Left renal cortex interstitium (tissue), 4 donors: ENCODE results near the gene UBE2F. TPM values are rescaled to one million over a fixed set of nuclear protein-coding genes. Genes with fewer than 3 reads are reported as not detected.
"Not testable (repeated sequence)": the region's sequence is repeated elsewhere in the genome, so short reads cannot be mapped to it uniquely, and the experiment has no call there.

Source experiments
- DNase-seq, 4 donors: peaks; one replicate each; pipeline ENCODE4 v3.0.0-alpha.2; 2013; ENCODE audit warnings: low read depth in 4 of 4, low spot score in 2 of 4, missing footprints in 1 of 4
- polyA plus RNA-seq, 4 donors: library from polyadenylated mRNA; unstranded; fragments of 120-200 nt; gene quantifications; one replicate each; pipeline ENCODE4 v1.2.1, GENCODE V29; 2013; ENCODE audit not compliant: insufficient read length in 4 of 4

UBE2F gene
- polyA plus RNA-seq, 4 donors: 41.9 to 46.4 (median 43.6) TPM

DNA sequence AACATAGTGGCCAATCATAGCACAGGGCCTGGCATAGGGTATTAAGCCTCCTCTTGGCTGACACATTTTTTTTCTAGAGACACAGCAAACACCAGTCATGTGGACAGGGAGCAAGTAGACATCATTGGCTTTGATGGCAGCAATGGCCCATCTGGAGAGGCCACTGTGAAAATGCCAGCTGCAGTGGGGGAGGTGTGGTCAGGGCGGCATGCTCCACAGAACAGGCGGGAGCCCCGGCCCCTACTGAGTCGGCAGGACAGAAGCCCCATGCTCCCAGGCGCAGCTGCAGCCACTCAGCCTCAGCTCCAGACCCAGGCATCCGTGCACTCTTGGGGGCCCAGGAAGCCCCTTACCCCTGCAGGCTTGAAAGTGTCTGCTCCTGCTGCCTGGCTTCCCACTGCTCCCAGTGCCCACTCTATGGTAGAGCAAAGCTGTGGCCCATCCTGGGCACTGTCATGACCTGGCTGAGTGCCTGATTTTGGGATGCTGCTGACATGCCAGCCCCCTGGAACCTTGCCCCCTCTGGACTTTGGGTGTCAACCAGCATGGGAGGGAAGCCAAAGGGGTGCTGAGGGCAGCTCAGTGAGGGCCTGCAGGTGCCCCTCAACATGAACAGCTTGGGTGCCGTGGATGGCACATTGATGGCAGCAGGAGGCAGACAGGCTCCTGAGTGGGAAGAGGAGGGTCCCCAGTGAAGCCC, 23.3 kb upstream of the UBE2F start:
- no peak for DNase-seq

DNA sequence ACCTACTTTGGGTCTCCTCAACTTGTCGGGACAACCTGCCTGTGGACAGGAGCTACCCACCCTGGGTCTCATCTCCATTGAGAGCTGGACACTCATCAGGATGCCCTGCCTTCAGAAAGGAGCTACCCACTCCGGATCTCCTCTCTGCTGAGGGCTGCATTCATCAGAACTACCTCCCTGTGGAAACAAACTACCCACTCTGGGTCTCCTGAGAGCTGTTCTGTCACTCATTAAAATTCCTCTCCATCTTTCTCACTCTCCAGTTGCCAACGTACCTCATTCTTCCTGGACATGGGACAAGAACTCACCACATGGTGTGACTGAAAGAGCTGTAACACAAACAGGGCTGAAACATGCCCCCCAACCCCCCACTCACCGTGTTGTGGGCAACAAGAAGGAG, 22.5 kb upstream of the UBE2F start:
- DNase-seq: no peak

DNA sequence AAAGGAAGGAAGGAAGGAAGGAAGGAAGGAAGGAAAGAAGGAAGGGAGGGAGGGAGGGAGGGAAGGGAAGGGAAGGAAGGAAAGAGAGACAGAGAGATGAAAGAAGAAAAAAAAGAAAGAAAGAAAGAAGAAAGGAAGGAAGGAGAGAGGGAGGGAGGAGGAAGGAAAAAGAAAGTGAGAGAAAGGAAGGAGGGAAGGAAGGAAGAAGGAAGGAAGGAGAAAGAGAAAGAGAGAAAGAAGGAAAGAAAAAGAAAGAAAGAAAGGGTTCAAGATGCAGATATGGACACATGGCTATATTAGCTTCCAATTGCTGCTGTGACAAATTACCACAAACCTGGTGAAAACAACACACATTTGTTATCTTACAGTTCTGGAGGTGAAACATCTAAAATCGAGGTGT, 20.4 kb upstream of the UBE2F start:
- DNase-seq: no peak

DNA sequence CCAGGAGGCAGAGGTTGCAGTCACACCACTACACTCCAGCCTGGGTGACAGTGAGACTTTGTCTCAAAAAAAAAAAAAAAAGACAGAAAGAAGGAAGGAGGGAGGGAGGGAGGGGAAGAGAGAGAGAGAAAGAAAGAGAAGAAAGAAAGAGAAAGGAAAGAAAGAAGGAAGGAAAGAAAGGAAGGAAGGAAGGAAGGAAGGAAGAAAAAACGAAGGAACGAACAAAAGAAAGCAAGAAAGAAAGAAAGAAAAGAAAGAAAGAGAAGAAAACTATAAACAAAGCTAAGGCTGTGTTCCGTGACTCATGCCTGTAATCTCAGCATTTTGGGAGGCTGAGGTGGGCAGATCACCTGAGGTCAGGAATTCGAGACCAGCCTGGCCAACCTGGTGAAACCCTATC, 15.5 kb upstream of the UBE2F start:
- not testable (repeated sequence) for DNase-seq

DNA sequence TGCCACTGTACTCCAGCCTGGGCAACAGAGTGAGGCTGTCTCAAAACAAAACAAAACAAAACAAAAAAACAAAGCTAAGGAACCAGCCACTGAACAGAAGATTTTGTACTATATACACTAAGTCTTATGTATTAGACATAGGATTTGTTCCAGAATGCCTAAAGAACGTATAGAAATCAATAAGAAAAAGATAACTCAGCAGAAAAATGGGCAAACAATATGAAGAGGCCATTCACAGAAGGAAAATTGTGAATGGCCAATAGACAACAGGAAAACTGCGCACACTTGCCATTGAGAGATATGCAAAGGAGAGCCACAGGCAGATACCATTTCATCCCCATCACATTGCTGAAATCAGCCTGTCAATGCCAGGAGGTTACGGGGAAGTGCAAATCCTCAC, 14.9 kb upstream of the UBE2F start:
- no peak for DNase-seq

DNA sequence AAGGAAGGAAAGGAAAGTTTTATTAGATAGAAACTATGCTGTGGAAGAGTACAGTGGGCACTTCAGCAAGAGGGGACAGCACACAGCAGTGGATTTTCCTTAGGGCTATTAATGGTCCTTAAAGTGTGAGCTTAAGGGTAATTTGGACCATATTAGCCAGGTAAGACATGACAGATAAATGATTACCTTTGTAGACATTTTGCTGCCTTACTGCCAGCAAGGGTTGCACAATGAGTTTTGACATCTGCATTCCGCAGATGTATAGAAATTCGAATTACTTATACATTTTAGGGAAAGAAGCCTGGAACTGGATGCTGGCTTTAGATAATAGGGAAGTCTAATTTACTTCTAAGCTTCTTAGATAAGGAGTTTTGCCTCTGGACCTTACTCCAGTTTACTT, 14.0 kb upstream of the UBE2F start:
- no peak for DNase-seq

DNA sequence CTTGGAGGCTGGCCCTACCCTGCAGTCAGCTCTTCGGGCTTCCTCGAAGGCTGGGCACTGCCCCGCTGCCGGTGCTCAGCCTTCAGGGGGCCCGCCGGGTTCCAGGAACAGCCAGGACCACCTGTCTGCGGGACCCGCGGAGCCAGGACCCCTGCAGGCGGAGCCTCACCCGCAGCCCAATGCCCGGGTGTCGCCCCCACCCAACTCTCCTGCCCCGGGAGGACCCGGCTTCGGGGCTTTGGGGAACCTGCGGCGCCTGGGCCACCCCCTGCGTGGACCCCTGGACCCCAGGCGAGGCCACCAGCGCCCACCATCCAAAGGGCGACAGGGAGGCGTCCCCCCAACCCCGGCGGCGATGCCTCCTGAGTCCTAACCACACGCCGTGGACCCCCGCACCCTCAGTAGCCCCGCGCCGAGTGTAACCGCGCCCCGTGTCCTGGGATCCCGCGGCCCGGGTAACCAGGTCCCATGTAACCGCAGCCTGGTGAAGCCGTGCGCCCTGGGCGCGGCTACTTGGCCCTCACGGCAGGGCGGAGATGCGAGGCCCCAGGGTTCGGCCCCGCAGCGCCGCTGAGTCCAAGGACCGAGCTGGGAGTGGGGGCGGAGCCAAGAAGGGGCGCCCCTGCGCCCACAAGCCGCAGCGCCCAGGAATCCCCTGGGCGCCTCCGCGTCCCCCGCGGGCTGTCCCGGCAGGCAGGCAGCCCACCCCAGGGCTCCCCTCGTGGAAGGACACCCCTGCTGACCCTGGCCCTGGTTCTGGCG, 11.0 kb upstream of the UBE2F start:
- DNase-seq: no peak

DNA sequence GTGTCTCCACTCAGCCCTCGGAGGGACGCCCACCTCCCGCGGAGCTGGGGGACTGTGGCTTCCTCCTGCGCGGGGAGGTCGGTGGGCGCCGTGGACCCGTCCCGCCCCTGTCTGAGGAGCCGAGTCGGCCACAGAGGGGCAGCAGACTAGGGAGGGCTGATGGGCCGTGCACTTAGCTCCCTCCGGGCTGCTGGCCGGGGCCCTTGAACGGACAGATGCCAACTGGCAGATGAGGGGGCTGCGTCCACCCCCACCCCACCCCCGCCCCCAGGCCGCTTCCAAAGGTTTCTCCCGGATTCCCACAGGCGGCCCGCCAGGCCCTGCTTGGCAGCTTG, 10.4 kb upstream of the UBE2F start:
- no peak for DNase-seq

DNA sequence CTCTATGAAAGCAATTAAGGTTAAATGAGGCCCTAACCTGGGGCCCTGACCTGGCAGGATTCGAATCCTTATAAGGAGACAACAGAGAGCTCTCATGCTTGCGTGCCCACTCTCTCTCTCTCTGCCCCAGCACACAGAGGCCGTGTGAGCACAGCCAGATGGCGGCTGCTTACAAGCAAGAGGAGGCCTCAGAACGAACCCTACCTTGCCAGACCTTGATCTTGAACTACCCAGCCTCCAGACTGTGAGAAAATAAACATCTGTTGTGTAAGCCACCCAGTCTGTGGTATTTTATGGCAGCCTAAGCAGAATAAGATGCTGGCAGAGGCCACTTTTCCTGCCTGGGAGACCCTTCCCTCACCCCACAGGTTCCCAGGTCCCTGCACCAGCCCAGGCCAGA, 5.2 kb upstream of the UBE2F start:
- DNase-seq: no peak

DNA sequence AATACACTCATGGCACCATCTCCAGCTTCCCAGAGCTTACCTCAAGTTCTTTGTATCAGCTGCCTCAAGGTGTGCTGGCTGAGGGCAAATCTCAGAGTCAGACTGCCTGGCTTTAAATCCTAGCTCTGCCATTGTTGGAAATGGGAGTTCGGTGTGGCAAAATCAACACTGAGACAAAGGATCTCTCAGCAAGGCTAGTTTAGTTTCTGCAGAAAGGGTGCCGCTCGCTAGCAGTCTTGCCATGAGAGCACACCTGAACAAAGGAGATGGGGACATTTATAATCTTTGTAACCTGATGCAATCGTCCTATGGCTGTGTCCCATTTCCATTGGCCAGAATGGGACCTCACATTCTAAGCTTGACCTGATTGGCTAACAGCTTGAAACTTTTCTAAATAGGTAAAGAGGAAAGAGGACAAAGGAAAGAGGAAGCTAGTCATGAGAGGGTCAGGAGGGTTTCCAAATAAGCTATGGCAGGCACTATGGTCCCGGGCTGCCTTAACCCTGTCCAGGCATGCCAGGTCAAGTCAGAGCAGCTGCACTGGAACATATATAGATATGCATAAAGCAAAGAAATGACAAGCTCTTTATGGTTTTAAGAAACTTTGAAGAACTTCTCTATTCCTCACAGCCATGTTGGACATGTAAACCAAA, 4.3 kb upstream of the UBE2F start:
- DNase-seq: no peak

DNA sequence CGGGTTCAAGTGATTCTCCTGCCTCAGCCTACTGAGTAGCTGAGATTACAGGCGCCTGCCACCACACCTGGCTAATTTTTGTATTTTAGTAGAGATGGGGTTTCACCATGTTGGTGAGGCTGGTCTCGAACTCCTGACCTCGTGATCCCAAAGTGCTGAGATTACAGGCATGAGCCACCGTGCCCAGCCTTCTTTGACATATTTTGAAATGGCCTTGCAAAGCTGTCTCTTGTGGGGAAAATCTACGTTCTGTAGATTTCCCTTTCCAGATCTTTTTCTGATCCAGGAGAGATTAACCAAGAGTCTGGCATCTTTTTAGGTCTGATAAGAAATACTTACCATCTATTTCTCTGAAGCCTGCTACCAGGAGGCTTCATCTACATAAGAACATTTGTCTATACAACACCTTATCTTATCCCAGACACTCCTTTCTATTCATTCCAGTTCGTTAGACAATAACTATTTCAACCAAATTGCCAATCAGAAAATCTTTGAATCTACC, 3.3 kb upstream of the UBE2F start:
- not testable (repeated sequence) for DNase-seq

DNA sequence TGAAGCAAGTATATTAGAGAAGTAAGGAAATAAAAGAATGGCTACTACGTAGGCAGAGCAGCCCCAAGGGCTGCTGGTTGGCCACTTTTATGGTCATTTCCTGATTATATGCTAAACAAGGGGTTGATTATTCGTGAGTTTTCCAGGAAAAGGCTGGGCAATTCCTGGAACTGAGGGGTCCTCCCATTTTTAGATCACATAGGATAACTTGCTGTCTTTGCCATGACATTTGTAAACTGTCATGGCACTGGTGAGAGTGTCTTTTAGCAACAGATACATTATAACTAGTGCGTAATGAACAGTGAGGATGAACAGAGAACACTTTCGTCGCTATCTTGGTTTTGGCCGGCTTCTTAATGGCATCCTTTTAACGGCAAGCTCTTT, 2.6 kb upstream of the UBE2F start:
- DNase-seq: no peak

DNA sequence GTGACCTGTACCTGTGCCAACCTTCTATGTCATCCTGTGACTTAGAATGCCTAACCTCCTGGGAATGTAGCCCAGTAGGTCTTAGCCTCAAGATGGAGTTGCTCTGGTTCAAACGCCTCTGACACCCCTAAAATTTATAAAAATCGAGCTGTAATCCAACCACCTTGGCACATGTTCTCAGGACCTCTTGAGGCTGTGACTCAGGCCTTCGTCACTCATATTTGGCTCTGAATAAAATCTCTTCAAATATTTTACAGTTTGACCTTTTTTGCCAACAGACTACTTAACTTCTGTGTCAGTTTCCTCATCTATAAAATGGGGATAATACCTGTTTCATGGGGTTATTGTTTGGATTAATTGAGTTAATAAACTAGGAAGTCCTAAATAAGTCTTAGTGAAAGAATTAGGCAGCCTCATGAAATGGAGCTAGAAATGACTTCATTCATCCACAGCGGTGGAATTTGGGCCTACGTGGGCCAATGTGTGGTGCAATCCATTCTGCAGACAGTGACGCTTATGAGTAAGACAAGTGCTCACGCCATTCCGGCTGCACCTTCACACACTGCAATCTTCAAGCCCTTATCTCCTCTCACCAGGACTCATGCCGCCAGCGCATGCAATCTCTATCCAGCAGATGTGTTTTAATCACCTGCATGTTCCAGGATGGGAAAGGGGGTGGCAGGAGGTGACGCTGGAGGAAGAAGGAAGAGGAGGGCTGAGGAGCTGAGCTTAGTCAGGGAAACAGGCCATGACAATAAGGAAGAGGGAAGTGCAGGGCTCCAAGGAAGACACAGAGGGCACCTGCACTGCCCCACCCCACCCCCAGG, 2.0 kb upstream of the UBE2F start:
- DNase-seq: no peak

DNA sequence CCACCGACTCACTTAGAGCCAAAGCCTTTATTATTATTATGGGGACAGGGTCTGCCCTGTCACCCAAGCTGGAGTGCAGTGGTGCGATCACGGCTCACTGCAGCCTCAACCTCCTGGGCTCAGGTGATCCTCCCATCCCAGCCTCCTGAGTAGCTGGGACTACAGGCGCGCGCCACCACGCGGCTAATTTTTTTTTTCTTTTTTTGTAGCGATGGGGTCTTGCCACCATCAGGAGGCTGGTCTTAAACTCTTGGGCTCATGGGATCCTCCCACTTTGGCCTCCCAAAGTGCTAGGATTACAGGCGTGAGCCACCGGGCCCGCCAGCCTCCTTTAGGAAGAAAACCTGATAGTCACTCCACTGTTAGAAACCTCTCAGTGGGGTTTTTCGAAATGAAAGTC, 970 bp upstream of the UBE2F start:
- DNase-seq: not testable (repeated sequence)

DNA sequence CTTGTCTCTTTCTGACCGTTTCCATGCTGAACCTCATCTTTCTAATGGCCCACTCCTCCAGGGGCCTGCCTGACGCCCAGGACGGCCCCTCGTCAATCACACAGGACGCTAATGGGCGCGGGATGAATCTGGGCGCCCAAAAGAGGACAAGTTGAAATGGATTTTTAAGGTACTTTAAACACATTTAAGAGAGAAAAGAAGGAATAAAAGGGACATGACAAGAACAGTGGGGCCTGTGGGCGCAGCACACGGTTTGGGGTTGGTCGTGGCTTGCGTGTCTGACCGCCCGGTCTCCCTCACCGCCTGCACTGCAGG, 607 bp upstream of the UBE2F start:
- no peak for DNase-seq

DNA sequence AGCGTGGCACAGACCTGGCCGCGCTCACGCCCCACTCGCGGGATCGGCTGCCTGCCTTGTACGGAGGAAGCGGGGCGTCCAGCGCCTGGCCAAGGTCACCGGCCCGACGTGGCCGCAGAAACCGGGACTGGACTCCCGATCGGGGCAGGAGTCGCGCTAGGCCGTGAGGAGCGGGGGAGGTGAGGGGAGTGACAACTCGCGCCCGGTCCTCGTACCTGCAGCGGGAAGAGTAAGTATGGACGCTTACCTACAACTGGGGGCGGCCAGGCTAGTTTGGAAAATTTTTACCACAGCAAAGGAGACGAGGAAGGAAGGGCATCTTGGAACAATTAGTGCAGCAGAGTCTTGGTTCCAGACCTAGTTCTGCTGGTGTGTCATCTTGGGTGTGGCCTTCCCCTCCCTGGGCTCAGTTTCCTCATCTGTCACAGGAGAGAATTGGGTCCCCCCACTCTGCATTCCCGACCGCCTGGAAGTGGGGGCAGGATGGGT, 693 bp downstream of the UBE2F start:
- no peak for DNase-seq

DNA sequence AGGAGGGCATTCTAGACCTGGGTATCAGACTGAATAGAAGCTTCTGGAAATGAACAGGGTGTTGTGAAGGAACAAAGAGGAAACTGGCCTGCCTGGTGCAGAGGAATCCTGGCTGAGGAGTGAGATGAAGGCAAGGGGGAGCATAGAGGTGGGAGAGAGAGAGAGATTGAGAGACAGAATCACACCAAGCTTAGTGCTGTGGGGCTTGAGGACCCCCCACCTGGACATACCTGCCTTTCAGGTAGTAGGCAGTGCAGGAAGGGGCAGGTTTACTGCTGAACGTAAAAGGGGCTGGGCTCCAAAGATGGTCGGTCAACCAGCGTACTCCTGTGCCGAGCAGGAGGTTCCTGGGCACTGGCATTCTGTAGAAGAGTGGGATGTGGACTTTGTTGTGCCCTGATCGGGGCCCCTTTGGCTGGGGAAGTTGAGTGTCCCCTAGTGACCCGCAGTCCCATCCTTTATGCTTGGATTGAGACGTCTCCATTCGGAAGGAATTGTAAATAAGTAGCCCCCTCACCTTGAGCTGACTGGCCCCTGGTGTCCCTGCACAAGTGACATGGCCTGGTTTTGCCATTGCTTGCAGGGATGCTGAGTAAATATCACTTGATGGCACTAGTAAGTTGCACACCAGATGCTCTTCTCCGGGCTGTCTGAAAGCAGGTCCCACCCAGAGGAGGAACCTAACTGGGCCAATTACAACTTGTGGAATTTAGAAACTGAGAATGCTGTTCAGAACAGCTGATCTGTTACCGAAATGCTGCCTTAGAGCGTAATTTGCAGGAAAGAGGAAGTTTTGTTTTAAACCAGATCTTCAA, 1.4 kb downstream of the UBE2F start:
- peak in 2 of 4 donors; percentile 27 to 28 for DNase-seq

DNA sequence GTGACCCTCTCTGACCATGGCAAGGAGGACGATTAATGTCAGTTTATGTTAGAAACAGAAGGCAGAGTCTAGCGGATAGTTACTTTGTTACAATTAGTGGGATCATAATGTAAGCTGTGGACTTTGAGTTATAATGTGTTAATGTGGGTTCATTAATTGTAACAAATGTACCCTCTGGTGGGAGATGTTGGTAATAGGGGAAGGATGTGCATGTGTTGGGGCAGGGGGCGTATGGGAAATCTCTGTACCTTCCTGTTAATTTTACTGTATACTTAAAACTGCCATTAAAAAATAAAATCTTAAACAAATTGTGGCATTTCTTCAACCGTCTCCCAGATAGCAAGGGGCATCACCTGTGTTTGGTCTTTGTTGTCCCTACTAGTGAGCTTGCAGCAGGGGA, 4.8 kb downstream of the UBE2F start:
- no peak for DNase-seq

DNA sequence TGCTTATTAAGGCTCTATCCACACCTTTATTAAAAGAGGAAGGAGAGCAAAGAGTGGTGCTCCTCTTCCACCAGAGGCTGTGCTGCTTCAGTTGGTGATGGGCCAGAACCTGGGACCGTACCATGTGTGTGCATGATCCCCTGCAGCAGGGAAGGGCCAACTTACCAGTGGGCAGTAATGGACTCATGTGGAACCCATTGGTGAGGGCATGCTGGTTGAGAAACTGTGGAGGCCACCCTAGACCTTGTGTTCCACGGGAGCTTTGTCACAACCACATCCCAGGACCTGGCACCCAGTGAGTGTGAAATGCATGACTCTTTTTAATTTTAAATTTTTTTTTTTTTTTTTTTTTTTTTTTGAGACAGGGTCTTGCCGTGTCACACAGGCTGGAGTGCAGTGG, 5.4 kb downstream of the UBE2F start:
- DNase-seq: no peak

DNA sequence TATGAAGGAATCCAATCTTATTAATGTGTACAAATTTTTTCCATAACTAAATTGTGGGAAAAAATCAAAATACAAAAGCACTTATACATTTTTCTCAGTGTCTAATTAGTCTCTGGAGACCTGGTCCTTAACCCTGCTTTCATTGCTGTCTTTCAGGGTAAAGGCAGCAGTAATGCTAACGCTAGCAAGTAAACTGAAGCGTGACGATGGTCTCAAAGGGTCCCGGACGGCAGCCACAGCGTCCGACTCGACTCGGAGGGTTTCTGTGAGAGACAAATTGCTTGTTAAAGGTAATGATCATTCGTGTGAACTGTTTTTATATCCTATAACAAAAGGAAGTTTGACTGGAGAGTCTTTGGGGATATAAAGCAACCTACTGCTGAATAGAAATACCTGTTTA, 6.1 kb downstream of the UBE2F start:
- no peak for DNase-seq
